GM13976 (cell line): ENCODE data around the gene CCDC150.
"Not testable (repeated sequence)": the region's sequence is repeated elsewhere in the genome, so short reads cannot be mapped to it uniquely, and the experiment has no call there.

ENCODE experiments used
- DNase-seq: peaks from one replicate; pipeline ENCODE4 v3.0.0; 2012; ENCODE audit warnings: low spot score
- in situ Hi-C: fragments of 300-500 bp; cut with MboI; formaldehyde crosslinking; loops from one replicate; pipeline ENCODE4 v1.12.0; 2022; ENCODE audit warnings: low sequenced_read_pairs, mixed read lengths, inconsistent platforms; ENCODE audit not compliant: unreplicated experiment
- TF ChIP-seq, protein P1 (sequence below): IDR thresholded peaks from 2 replicates; pipeline ENCODE4 v1.5.1; 2012; ENCODE audit warnings: borderline replicate concordance, mild to moderate bottlenecking; ENCODE audit not compliant: insufficient read depth; ENCODE audit errors: extremely low read depth, missing control alignments, control extremely low read depth

CCDC150 gene

DNA sequence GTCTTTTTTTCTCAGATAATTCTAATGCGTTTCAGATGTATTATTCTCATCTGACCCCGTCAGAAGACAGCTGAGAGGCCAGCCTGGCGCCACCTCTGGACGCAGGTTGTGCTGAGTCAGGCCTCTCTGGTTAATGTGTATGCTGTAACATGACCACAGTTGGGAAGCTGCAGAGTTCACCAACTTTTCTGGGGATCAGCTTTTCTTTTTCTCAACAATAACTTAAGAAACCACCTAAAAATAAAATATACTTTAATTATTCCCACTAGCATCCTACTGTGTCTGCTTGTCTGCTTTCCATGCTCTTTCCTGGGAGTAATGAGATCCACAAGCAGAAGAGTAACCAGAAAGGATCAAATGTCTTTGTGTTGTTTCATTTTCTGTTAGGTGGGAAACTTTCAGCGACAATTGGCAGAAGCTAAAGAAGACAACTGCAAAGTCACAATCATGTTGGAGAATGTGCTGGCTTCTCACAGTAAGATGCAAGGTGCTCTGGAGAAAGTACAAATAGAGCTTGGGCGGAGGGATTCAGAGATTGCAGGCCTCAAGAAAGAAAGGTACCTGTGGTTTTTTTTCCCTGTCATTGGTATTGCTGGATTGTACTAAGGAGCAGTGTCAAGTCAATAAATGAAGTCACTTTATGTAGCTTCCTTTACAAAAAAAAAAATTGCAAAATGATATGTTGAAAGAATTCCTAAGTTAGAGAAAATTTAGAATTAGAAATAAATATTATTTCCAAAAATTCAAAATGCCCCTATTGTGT, 79.8 kb downstream of the CCDC150 start:
- in situ Hi-C loops: no loop called here
- DNase-seq: no peak
- TF ChIP-seq, protein P1, sequence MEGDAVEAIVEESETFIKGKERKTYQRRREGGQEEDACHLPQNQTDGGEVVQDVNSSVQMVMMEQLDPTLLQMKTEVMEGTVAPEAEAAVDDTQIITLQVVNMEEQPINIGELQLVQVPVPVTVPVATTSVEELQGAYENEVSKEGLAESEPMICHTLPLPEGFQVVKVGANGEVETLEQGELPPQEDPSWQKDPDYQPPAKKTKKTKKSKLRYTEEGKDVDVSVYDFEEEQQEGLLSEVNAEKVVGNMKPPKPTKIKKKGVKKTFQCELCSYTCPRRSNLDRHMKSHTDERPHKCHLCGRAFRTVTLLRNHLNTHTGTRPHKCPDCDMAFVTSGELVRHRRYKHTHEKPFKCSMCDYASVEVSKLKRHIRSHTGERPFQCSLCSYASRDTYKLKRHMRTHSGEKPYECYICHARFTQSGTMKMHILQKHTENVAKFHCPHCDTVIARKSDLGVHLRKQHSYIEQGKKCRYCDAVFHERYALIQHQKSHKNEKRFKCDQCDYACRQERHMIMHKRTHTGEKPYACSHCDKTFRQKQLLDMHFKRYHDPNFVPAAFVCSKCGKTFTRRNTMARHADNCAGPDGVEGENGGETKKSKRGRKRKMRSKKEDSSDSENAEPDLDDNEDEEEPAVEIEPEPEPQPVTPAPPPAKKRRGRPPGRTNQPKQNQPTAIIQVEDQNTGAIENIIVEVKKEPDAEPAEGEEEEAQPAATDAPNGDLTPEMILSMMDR: peak; percentile 6

DNA sequence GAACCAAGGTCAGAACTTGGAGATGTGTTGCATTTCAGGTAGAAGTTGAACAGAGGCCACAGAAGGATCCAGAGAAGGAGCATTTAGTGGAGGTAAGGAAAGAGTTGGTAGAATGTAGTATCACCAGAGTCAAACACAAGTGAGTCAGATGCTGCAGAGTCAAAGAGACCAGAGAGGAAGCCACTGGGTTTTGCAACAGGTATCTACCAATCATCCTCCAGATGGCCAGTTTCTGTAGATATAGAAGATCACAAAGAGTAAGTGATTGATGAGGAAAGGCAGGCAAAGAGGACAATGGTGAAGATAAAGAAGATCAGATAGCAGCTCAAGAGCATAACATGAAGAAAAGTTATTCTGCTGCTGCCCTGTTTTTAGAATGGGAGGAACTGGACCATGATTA, 84.1 kb downstream of the CCDC150 start:
- in situ Hi-C loops: no loop called here
- DNase-seq: no peak
- TF ChIP-seq, protein P1: no peak

DNA sequence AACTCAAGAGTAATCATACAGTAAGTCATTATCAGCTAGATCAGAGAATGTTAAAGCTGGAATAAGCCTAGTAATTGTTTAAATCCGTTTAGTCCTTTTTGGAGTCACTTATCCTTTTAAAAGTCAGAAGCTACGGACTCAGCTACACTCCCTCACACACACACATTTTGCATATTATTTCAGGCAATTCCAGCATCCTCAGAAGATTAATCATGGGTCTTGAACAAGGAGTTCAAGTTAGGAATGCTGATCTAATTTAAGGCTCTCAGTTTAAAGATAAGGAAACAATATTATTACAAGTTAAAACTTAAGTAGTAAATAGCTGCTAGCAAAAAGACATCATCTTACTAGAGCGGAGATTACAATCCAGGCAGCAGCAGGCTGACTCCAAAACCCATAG, 85.7 kb downstream of the CCDC150 start:
- DNase-seq: no peak
- in situ Hi-C loops: no loop called here

DNA sequence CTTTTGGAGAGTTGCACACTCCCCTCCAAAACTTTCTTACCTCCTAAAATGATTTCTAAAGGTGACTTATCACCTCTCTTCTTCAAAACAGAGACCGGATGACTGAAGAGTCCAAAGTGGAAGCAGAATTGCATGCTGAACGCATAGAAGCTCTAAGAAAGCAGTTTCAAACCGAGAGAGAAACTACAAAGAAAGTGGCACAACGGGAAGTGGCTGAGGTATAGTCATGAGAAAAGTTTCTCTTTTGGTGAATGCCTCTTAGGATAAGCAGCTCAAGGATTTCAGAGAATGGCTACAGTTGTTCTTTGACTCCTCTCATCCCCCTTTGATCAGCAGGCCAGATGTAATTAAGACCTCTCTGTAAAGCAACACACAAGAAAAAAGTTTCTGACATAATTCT, 86.4 kb downstream of the CCDC150 start:
- TF ChIP-seq, protein P1: no peak
- DNase-seq: no peak
- in situ Hi-C loops: no loop called here

More for the DNA sequence above, 85.7 kb downstream of the CCDC150 start:
- TF ChIP-seq, protein P1: no peak

DNA sequence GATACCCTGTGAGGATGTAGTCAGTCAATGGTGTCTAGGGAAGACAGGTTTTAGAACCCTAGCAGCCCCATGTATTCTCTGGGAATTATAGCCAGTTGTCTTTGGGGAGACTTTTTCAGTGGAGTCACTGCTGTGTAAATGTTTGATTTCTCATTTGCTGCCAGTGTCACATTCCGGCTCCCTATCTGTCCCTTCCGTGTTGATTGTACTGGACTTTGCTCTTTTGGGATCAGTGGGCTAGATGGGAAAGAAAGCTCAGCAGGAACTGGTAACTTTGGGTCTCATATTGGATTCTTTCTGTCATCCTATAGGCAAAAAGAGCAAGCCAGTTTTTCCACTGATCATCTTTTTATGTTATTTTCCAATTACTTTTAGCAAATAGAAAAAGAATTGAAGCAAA, 89.9 kb downstream of the CCDC150 start:
- in situ Hi-C loops: no loop called here
- TF ChIP-seq, protein P1: no peak

DNA sequence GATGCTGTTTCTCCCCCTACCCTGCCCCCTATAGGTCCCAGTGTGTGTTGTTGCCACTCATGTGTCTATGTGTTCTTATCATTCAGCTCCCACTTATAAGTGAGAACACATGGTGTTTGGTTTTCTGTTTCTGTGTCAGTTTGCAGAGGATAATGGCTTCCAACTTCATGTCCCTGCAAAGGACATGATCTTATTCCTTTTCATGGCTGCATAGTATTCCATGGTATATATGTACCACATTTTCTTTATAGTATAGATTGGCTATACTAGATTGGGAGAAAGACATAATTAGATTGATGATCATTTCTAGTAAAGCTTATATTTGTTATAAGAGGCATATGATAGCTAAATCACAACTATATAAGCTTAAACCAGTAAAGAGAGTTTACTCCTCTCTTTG, 97.1 kb downstream of the CCDC150 start:
- in situ Hi-C loops, DNase-seq: not testable (repeated sequence)

More for the DNA sequence above, 89.9 kb downstream of the CCDC150 start:
- DNase-seq: no peak

DNA sequence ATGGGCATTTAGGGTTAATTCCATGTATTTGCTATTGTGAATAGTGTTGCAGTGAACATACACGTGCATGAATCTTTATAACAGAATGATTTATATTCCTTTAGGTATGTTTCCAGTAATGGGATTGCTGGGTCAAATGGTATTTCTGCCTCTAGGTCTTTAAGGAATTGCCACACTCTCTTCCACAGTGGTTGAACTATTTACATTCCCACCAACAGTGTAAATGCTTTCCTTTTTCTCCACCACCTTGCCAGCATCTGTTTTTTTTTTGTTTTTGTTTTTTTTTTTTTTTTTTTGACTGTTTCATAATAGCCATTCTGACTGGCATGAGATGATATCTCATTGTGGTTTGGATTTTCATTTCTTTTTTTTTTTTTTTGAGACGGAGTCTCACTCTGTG, 97.5 kb downstream of the CCDC150 start:
- TF ChIP-seq, protein P1: no peak
- in situ Hi-C loops: no loop called here
- no peak for DNase-seq
